GM12864 (cell line): Measurements from ENCODE around the gene COX7A2L.

Source experiments
- DNase-seq: peaks from one replicate; pipeline ENCODE4 v3.0.0-alpha.2; 2011; ENCODE audit warnings: low read depth
- H3K4me3 ChIP-seq: 2 replicates; pipeline ENCODE4 v1.5.1; 2011; ENCODE audit warnings: mild to moderate bottlenecking, low read depth, low read length, control low read depth
- TF ChIP-seq, protein P1 (sequence below): IDR thresholded peaks from 2 replicates; pipeline ENCODE4 v1.5.1; 2011; ENCODE audit warnings: low read depth, mild to moderate bottlenecking, moderate library complexity, low read length, control low read depth, inconsistent platforms; ENCODE audit errors: missing control alignments

COX7A2L gene

DNA sequence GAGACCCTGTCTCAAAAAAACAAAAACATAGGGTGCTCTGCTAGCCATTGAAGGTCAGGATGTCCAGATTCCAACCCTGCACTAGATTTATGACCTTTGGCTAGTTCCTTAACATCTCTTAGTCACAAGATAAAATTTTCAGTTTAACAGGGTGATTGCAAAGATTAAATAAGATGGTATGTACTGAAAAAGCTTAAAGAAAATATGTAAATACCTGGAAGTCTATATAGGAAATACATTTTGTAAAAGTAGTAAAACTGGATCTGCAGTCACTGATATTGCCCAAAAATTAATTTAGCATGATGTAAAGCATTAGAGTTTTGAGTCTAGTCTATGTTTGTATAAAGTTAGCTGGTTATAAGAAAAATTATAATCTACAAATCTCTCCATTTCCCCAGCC is 5.4 kb upstream of the COX7A2L start:
- no peak overlapping the region for H3K4me3 ChIP-seq
- TF ChIP-seq, protein P1, sequence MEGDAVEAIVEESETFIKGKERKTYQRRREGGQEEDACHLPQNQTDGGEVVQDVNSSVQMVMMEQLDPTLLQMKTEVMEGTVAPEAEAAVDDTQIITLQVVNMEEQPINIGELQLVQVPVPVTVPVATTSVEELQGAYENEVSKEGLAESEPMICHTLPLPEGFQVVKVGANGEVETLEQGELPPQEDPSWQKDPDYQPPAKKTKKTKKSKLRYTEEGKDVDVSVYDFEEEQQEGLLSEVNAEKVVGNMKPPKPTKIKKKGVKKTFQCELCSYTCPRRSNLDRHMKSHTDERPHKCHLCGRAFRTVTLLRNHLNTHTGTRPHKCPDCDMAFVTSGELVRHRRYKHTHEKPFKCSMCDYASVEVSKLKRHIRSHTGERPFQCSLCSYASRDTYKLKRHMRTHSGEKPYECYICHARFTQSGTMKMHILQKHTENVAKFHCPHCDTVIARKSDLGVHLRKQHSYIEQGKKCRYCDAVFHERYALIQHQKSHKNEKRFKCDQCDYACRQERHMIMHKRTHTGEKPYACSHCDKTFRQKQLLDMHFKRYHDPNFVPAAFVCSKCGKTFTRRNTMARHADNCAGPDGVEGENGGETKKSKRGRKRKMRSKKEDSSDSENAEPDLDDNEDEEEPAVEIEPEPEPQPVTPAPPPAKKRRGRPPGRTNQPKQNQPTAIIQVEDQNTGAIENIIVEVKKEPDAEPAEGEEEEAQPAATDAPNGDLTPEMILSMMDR = no peak
- no peak for DNase-seq

DNA sequence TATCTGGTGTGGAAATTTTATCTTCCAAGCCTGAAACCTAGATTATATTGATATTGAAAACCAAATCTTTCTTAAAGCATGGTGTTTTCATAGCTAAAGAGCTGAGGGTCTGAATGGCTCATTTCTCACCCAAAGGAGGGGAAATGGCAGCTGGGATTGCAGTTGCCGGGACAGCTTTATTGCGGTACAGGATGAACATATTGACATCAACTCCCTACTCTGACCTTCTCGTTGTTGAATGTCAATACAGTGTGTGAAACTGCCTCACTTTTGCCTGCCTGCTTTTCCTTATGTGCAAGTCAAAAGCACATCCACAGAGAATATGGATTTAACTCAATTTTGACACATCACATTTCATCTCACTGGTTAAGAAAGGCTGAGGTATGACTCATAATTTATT is 3.6 kb upstream of the COX7A2L start:
- H3K4me3 ChIP-seq = no peak overlapping the region
- DNase-seq = no peak
- TF ChIP-seq, protein P1 = no peak

DNA sequence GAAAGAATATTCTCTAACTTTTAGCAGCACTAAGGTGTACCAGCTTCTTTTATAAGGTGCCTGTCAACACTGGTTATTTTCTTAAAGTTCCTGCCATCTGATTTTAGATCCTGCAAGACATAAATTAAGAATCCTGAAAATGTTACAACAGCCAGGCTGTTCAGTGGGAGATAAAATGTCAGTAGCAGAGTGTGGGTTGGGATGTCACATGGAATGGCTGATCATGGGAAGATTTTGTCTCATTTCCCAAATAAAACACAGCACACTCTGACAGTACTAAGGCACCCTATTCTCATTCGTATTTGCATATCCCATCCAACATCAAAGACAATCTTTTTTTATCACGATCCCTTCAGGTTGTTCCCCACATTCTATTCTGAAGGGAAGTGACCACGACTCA is 2.4 kb upstream of the COX7A2L start:
- no peak for DNase-seq
- TF ChIP-seq, protein P1 = no peak
- H3K4me3 ChIP-seq = no peak overlapping the region

DNA sequence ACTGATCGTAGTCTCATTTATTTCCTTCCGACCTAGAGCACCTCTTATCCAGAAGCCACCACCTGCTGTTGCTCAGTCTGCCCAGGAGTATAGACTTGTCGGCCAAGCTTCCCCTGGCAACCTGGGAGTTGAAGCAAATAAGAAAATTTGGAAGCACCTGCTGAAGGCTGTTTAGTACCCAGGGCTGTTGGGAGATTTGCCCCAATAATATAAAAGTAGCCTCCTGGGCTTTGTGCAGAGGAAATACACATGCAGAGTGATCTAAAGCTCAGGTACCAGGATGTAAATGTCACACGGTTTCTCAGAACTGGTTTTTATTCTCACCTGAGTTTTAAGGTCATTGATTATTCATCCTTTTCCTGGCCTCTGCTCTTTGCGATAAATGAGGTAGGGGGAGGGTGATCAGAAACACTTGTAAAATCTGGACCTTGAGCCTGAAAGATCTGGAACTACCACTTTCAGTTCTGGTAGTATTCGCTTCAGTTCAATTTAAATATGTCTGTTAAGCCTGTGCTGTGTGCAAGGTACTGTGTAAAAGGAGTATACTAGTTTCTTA is 789 bp upstream of the COX7A2L start:
- DNase-seq = no peak
- H3K4me3 ChIP-seq = peak overlapping the region; percentile 65
- TF ChIP-seq, protein P1 = no peak

DNA sequence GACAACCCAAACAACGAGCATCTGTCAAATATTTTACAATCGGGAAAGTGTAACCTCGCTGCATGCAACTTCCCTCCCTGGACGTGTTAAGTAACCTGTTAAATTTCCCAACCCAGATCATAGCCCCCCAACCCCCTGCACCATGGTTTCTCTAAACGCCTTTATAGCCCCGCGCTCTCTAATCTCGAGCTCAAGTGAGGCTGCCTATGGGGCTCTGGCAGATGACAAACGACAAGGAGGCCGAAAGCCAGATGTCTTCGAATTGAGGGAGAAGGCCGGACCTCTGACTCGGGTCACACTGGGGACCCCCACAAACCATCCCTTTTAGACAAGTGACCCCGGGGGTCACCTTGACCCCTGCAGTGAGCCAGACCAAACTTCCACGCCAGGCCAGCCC is 526 bp downstream of the COX7A2L start:
- TF ChIP-seq, protein P1 = no peak
- DNase-seq = no peak
- peak overlapping the region; percentile 65 for H3K4me3 ChIP-seq

DNA sequence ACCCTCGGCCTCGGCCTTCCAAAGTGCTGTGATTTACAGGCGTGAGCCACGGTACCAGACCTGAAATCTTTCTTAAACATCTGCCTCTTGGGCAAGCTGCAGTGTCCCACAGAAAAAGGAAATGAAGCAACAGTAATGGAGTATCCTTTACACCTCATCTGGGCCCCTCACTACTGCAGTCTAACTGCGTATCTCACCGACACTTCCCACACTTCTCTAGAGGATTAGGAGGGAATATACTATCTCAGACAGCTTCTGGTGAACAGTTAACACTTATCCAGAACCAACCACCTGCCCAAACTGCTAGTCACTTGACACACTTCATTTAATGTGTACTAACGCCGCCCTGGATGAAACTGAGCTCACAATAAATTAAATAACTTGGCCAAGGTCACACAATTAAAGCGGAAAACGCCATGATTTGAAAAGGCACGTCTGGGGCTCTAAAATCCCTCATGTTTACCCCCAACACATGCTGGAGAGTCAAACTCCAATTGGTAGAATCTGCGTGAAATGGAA is 993 bp downstream of the COX7A2L start:
- TF ChIP-seq, protein P1 = no peak
- no peak for DNase-seq
- H3K4me3 ChIP-seq = peak overlapping the region; percentile 65

DNA sequence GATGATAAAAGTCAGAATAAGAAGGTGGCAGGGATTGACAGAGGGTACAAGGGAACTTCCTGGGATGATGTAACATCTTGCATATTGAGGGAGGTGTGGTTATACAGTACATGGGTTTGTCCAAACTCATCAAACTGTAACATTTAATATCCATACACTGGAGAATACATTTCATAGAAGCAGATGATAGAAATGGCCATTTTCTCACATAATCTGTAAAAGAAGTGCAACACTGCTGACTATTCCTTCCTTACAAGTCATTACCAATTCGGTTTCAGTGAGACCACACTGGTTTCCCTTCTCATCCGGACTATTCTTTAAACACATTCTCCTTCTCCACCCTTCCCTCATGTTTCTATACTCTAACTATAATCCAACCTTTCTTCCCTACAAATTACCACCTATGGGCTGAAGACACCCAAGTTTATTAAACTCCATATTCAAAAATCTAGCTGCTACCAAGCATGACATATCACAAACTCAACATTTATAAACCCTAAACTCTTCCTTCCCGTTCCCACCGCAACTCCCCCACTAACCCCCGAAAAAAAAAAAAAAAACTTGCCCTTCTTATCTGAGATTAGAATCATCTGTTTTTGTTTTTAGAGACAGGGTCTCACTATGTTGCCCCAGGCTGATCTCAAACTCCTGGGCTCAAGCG is 1.6 kb downstream of the COX7A2L start:
- DNase-seq = no peak
- peak overlapping the region; percentile 65 for H3K4me3 ChIP-seq

More for the DNA sequence above, 1.6 kb downstream of the COX7A2L start:
- TF ChIP-seq, protein P1 = no peak
